PFSK-1 (cell line): Measurements from ENCODE around the gene ACTL9.

Experiments used
- FOXP2 ChIP-seq: optimal IDR thresholded peaks from 2 replicates; pipeline ENCODE3; 2011; ENCODE audit warnings: borderline replicate concordance, control low read depth, inconsistent platforms; ENCODE audit not compliant: insufficient read depth; ENCODE audit errors: extremely low read length, extremely low read depth
- POLR2AphosphoS5 ChIP-seq: IDR thresholded peaks from 2 replicates; pipeline ENCODE4 v1.6.1; 2012; ENCODE audit warnings: low read depth, mild to moderate bottlenecking, control low read depth, low read length, moderate library complexity
- SIN3A ChIP-seq: IDR thresholded peaks from 2 replicates; pipeline ENCODE4 v1.6.1; 2012; ENCODE audit warnings: mild to moderate bottlenecking, low read length, moderate library complexity, borderline replicate concordance; ENCODE audit not compliant: insufficient read depth
- TAF1 ChIP-seq: IDR thresholded peaks from 2 replicates; pipeline ENCODE4 v1.6.1; 2012; ENCODE audit warnings: low read length, control low read depth, borderline replicate concordance; ENCODE audit not compliant: insufficient read depth
- TF ChIP-seq, protein P1 (sequence below), 2 experiments: IDR thresholded peaks; 2 replicates each; pipeline versions ENCODE4 v1.6.1 to v1.8.0; 2011 to 2012; ENCODE audit warnings: low read depth in 2 of 2, low read length in 2 of 2, control low read depth in 1 of 2, inconsistent platforms in 1 of 2, mild to moderate bottlenecking in 1 of 2, moderate library complexity in 1 of 2; ENCODE audit not compliant: insufficient read depth in 1 of 2

The ACTL9 gene

DNA sequence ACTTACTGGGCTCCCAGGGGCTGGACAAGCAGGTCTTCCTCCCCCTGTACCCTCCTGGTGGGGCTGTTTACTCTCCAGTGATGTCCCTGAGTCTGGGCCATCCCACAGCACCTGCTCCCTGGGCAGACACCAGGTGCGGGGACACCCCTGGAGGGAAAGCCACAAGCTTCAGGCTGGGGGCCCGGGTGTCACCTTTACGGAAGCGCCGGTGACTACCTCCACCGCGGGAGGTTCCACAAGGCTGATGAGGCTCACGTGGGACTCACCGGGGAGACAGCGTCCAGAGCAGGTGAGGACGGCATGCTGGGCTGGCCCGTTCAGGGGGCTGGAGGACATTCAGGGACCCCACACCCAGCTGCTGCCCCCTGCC, 43.3 kb downstream of the ACTL9 start:
- TF ChIP-seq FOXP2 (no peak), TAF1 (no peak), SIN3A (no peak), POLR2AphosphoS5 (no peak)
- TF ChIP-seq, protein P1, sequence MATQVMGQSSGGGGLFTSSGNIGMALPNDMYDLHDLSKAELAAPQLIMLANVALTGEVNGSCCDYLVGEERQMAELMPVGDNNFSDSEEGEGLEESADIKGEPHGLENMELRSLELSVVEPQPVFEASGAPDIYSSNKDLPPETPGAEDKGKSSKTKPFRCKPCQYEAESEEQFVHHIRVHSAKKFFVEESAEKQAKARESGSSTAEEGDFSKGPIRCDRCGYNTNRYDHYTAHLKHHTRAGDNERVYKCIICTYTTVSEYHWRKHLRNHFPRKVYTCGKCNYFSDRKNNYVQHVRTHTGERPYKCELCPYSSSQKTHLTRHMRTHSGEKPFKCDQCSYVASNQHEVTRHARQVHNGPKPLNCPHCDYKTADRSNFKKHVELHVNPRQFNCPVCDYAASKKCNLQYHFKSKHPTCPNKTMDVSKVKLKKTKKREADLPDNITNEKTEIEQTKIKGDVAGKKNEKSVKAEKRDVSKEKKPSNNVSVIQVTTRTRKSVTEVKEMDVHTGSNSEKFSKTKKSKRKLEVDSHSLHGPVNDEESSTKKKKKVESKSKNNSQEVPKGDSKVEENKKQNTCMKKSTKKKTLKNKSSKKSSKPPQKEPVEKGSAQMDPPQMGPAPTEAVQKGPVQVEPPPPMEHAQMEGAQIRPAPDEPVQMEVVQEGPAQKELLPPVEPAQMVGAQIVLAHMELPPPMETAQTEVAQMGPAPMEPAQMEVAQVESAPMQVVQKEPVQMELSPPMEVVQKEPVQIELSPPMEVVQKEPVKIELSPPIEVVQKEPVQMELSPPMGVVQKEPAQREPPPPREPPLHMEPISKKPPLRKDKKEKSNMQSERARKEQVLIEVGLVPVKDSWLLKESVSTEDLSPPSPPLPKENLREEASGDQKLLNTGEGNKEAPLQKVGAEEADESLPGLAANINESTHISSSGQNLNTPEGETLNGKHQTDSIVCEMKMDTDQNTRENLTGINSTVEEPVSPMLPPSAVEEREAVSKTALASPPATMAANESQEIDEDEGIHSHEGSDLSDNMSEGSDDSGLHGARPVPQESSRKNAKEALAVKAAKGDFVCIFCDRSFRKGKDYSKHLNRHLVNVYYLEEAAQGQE (IDR thresholded peaks at IDR 0.05; ENCODE audit: insufficient read depth in 1 of 2, low read depth in 2 of 2, low read length in 2 of 2) = no peak

DNA sequence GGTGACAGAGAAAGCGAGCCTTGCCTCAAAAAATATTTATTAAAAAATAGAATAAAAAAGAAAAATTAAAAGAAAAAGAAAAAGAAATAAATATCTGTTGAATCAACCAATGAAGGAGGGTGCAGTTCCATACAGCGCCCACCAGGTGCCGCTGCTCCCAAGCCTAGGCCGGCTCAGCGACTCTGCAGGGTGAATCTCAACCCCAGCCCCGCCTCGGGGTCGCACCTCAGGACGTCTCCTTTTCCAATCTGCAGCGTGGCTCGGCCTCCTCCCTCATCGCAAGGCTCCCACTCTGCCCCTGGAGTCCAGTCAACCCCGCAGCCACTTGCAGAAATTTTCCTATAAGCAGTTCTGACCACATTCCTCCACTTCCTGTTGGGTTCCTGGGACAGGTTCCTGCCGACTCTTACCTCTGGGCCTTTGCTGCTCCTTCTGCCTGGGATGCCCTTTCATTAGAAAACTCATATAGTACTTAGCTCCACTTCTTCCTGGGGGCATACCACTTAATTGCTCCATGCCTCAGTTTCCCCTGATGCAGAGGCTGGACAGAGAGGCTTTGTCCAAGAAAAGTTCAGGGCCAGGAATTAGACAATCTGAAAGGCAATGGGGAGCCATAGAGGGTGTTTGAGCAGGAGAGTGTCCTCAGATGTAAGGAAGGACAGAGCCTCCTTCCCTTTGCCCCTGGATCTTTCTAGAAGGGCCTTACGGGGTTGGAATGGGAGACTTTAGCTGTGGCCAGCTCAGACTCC, 43.8 kb downstream of the ACTL9 start:
- TF ChIP-seq FOXP2 = no peak
- no peak for TF ChIP-seq SIN3A
- TF ChIP-seq TAF1 = no peak
- TF ChIP-seq, protein P1 (IDR thresholded peaks at IDR 0.05; ENCODE audit: insufficient read depth in 1 of 2, low read depth in 2 of 2, low read length in 2 of 2) = no peak

DNA sequence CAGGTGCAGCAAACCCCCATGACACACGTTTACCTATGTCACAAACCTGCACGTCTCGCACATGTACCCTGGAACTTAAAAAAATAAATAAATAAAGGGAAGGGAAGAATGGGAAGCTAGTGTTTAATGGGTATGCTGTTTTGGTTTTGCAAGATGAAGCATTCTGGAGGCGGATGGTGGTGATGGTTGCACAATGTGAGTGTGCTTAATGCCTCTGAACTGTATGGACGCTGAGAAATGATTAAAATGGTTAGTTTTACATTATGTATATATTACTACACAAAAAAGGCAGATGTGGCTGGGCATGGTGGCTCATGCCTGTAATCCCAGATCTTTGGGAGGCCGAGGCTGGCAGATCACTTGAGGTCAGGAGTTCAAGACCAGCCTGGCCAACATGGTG, 50.4 kb downstream of the ACTL9 start:
- TF ChIP-seq FOXP2 (no peak), SIN3A (no peak), POLR2AphosphoS5 (no peak), TAF1 (no peak)
- TF ChIP-seq, protein P1 (IDR thresholded peaks at IDR 0.05; ENCODE audit: insufficient read depth in 1 of 2, low read depth in 2 of 2, low read length in 2 of 2) = no peak
